Activated CD4-positive, alpha-beta T cell treated with anti-CD3 and anti-CD28 coated beads, Interleukin-2, amount 50 U/mL, for 48 hours (primary cell): ENCODE data around the gene FCRL5.

Experiments used
- DNase-seq, 2 experiments: peaks; one replicate each; pipeline ENCODE4 v3.0.0-alpha.2; 2020

Gene FCRL5

DNA sequence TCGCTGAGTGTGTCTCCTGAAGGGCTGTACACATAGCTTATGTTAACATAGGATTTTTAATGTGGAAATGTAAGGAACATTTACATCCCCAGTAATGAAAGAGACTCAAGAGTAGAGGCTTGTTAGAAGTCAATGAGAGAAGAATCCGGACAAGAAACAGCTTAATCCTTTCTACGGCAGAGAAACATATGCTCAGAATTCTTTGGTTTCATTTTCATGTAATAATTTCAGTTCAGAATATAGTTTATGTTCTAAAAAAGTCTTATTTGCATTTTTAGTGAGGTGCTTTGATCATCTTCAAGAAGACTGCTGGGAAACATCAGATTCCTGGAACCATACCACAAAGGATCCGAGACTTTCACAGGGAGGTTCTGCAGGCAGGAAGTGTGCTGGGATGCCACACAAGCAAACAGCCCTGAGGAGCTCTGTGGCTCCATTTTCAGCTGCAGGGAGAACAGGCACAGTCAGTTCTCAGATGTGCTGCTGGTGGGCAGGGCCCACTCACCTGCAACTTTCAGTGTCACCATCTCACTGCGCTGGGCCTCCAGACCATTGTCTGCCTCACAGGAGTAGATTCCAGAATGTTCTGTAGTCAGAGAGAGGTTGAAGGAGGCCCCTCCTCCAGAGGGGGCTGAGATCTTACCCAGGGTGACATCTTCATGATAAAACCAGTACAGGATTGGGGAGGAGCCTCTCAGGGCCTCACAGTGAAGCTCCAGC lies 28.4 kb downstream of the FCRL5 start:
- DNase-seq = peak in 1 of 2 experiments; percentile 4

DNA sequence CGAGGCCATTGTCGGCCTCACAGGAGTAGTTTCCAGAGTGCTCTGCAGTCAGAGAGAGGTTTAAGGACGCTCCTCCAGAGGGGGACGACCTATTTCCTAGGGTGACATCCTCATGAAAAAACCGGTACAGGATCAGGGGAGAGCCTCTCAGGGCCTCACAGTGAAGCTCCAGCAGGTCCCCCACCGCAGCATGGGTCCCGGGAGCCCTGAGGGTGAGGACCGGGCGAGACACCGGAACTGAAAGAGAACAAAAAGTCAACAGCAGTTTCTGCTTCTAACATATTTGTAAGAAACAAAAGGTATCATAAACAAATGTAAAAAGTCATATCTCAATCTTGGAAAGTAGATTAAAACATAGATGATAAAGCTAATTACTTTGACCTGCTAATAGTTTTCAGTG lies 31.3 kb downstream of the FCRL5 start:
- DNase-seq = no peak

DNA sequence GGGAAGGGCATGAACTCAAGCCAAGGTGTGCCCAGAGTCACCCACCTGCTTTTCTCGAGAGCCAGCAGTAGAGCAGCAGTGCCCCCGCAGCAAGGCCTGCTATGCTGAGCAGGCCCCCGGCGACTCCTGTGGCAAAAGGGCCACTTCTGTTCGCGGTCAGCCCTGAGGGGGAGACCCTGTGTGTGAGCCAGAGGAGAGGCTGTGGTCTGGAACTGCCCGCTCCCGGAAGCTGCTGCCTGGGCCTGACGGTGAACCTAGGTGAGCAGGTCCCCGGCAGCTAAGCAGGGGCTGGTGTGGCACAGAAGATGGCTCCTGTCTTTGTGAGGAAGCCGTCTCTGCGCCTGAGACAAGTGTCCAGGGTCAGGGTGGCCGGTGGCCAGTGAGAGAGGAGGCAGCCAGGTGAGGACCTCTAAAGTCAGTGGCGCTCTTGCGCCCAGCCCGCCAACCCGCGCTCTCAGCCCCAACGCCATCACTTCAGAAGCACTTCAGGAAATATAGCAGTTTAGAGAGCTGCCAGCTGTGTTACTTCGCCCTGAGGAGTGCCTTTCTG lies 31.9 kb downstream of the FCRL5 start:
- DNase-seq = no peak

DNA sequence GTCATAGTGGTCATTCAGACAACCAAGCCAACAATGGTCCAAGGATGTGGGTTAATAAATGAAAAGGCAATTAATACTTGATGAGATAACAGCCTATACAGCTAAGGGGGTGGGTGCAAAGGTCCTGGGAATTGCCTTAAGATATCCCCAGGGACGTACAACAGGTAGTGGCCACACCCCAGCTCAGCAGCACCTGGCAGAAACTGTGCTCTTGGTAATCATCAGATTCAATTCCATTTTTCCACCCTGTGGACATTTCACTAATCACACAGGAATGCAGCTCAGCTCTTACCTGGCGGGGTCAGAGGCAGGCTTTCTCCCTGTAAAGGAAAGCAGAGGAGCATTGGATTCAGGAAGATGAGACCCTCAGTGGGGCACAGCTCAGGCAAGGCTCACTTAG lies 32.9 kb downstream of the FCRL5 start:
- no peak for DNase-seq

DNA sequence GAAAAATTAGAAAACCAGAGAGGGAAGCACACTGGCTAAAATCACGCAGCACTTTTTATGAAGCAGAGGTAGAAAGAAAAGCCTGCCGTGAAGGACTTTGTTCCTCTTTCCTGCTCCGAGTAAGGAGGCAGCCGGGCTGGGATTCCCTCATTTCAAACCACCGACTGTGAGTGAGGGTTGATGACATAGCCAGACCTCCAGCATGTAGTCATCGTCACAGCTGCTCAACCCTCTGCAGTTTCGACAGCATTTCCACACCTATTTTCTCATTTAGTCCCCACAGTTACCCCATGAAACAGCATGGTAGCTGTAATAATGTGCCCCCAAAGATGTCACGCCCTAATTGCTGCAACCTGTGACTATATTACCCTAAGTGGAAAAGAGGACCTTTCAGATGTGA lies 35.3 kb downstream of the FCRL5 start:
- no peak for DNase-seq

DNA sequence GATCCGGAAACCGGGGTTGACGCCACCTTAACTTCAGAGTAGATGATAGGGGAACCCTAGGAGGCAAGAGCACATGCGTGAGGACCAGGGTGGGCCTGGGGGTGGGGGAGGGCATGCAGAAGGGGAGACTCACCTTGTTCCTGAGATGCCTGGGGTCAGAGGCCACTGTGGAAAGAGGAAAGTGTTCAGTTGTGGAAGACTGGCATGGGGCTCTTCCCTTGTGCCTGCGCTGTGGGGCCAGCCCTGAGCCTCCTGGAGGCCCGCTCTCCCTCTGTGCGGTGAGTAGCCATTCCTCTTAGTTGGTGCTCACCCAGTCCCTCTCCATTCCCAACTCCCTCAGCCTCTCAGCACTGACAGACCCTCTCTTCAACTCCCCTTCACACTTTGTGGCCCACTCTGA lies 36.6 kb downstream of the FCRL5 start:
- no peak for DNase-seq

DNA sequence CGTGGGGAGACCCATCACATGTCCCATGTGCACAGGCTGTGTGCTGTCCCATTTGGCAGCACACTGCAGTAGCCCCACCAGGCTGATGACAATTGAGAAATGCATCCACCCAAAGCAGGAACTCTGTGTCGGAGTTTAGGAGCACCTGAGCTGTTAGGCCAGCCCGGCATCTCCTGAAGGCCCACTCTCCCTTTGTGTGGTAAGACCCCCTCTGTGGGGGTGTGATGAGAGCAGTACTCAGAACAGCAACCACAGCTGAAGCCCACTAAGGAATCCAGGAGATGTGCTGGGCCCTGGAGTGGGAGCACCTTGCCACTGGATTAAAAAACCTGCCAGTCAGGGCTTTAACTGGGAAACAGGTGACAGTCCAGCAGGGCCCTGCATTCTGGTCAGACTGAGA lies 37.2 kb downstream of the FCRL5 start:
- no peak for DNase-seq

DNA sequence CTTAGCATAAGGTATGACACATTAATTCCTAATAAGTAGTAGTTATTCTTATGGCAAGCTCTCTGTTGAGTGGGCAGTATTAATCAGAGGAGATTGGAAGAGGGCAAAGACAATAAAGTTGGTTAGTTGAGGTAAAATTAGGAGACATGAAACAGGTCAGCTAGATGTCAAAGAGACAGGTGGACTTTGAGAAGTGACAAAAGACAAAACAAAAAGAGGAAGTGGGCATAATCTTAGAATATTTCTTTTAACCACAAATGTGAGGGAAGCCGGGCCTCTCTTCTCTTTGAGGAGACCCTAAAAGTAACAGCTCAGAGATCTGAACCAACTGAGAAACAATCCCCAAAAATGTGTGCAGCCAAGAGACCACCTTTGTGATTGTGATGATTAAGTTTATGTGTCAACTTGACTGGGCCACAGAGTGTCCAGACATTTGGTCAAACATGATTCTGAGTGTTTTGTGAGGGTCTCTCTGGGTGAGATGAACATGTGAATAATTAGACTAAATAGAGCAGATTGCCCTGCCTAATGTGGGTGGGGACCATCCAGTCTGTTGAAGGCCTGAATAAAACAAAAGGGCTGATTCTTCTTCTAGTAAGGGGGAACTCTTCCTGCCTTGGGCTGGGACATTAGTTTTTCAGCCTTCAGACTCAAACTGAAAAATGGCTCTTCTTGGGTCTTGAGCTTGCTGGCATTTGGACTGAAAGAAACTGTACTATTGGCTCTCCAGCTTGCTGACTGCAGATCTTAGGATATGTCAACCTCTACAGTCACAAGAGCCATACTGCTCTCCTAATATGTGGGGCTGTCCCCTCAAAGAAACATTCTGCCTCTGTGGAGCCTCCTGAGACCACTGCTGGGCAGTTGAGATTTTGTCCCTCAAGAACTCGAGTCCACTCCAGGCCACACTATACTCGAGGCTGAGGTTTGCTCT lies 40.0 kb downstream of the FCRL5 start:
- DNase-seq = no peak

DNA sequence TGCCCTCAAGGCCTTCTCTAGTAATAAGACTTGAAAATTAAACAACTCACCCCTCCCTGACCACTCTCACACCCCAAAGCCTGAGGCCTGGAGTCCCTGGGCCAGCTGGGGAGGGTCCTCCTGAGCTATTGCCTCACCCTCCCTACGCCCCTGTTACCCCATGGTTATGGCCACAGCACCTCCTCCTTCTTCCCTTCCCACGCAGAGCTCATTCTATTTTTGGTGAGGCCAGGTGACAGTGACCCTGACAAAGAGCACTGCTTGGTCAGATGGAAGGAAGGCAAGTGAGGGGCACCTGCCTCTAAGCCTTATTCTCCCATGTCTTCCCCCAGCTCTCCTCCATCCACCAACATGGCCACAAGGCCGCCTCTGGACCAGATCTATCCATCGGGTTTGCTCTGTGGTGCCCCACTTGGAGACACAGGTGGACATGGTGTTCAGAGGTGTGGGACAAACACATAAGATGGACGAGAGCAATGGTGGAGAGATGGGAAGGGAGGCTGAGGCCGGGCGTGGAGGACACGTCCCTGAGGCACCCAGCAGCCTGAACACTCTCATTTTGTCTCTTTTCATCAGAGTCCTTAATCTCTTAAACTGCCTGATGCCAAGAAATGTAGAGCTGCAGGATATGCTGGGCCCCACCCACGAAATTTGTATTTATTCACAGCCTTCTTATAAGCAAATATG lies 42.6 kb downstream of the FCRL5 start:
- no peak for DNase-seq

DNA sequence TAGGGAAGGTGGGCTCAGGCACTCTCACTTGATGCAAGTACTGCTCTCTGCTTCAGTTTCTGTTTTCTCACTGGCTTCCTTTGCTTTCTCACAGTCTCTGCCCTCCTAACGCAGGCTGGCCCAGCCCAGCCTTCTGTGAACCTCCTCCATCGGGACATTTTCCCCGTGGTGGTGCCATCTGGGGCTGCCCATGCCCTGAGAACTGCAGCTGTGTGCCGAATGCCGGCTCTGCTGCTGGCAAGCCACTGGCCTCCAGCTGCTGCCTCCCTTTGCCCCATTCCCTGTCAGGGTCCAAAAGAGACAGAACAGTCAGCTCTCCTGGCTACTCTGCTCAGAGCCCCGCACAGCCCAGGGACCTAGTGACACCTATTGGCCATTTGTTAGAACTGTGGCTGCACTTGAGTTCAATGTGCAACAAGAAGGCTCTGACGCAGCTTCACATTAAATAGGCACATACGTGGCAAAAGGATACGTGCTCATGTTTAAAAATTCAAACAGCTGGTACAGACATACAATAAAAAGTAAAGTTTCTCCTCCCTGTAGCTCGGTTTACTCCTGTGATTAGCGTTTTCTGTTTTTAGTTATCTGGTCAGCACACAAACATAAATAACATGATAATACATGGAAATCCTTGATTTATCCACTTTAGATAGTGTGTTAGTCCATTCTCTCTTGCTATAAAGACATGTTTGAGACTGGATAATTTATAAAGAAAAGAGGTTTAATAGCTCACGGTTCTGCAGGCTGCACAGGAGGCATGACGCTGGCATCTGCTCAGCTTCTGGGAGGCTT lies 46.6 kb downstream of the FCRL5 start:
- DNase-seq = peak; percentile 16 to 42

DNA sequence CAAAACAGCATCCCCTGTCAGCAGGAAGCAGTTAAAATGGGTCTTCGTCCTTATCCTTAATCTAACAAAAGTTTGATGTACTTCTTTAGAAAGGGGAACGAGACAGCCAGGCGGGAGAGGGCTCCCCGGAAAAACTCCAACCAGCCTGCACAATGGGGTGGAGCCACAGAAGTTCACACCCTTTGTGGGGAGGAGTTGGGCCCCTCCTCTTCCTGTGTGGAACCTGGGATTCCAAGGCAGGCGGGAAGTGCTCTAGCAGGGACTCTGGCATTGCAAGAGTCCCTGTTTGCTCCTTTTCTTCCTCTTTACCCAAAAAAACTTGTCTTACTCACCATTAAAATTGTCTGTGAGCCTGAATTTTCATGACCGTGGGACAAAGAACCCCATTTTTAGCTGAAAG lies 47.7 kb downstream of the FCRL5 start:
- DNase-seq = no peak

DNA sequence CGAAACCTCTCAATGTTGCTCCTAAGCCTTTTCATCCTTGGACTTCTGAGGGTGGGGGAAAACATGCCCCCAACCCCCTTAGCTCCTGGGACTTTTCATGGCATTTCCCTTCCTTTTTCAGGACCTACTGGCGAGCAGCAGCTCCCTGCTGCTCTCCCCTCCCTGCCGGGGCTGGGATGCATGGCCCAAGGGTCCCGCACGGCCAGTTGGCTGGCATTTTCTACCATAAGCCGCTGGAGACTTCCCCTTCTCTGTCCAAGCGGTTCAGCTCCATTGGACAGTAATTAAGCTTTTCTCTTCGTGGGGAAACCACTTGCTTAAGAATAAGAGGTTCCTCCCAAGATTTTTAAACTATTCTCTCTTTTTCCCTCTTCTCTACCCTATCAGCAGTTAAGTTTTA lies 52.8 kb downstream of the FCRL5 start:
- DNase-seq = no peak

DNA sequence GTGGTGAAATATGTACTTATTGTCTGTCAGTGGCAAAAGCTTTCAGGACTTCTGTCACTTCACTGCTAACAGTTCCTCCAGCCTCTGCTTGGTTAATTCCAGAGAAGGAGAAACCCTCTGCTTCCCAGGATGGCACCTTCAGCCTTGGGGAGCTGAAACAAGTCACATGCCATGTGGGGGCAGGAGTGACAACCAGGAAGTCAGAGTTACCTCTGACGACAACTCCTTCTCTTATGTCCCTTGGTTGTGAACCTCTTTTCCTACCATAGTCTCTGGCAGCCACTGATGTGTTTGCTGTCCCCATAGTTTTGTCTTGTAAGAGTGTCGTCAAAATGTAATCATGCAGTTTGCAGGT lies 53.6 kb downstream of the FCRL5 start:
- no peak for DNase-seq

DNA sequence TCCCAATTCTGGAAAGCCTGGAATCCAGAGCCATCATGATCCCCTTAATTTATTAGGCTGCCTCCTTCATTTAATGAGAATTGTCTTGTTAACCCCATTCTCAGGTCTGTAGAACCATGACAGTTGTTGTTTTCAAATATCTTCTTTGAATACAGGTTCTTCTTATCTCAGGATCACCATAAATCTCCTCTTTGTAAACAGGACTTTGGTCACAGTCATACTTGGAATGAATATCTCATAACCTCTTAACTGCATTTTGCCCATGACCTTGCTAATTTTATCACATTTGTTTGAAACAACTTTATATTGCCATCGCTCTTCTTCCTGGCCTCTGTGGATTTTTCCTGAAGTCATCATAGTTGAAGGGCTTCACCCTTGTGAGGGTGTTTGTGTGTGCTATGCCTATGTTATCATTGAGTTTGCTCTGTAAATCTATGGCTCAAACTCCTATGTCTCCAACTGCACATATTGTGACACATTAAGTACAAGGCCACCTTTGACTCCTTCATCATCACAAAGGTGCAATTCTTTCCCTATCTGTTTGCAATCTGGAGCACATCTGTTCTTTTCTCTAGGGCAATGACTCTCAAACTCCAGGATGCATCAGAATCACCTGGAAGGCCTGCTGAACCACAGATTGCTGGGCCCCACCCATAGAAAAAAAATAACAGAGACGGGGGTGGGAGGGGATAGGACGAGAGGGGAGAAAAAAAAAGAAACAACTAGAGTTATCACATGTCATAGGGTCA lies 54.2 kb downstream of the FCRL5 start:
- DNase-seq = no peak

DNA sequence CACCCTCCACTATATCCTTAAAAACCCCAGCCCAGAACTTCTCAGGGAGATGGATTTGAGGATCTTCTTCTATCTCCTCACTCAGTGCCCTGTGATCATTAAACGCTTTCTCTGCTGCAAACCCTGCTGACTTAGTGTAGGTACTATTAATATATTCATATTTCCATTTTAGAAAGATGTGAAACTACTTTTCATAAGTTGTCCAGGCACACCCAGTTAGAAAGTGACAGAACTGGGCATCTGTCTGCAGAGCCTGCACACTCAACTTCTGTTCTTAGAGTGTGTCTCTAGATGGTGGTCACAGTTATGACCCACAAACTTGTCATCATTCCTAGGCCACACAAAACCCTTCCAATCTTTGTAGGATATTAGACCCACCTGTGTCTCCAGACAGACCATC lies 55.0 kb downstream of the FCRL5 start:
- no peak for DNase-seq

DNA sequence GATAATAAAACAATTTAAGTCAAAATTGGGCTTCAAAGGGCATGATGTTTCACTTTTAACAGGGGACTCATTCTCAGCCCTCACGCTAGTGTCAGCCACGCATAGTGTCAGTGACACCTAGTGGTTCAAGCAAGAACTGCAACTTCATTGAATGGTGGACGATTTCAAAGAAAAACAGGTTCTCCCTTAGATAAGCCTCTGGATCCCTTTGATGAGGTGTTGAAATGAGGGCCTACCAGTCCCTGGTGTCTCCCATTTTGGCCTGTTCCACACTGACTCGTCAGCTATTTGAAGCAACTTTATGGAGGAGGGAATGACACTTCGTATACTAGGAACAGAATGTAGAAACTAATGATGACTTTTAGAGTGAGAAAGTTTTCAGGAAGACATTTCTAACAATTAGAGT lies 56.2 kb downstream of the FCRL5 start:
- peak; percentile 11 to 24 for DNase-seq

DNA sequence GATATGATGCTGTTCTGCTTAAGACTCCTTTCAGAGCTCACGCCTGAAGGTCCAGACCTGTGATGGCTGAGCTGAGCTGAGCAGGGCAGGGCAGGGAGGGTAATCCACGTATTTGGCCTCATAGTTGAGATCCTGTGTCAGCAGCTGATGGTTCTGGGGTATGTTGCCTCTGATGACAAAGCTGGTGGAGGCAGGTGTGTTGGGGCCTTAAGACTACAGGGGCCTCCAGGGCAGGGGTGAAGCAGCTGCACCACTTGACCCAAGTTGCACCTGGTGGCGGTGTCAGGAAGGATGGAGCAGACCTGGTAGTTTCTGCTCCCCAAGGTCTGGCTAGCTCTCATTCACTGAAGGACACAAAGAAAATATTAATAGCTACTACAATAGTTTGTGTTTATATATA lies 57.0 kb downstream of the FCRL5 start:
- no peak for DNase-seq

DNA sequence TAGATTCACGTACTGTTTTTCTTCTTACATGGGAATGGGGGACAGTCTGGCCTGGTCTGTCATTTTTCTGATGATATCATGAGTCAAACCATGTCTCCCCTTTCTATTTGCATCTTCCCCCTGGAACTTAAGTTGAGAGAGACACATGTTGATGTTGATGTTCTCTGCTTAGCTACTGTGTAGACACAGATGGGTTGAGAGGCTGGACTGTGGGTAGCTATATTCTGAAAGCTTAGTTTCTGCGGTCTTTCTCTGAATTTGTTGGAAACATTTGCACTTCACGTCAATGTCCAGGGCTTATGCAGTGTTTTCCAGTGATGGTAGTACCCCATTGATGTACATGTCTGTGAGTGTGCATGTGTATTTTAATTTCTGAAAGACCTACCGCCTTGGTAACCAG lies 58.2 kb downstream of the FCRL5 start:
- DNase-seq = no peak

DNA sequence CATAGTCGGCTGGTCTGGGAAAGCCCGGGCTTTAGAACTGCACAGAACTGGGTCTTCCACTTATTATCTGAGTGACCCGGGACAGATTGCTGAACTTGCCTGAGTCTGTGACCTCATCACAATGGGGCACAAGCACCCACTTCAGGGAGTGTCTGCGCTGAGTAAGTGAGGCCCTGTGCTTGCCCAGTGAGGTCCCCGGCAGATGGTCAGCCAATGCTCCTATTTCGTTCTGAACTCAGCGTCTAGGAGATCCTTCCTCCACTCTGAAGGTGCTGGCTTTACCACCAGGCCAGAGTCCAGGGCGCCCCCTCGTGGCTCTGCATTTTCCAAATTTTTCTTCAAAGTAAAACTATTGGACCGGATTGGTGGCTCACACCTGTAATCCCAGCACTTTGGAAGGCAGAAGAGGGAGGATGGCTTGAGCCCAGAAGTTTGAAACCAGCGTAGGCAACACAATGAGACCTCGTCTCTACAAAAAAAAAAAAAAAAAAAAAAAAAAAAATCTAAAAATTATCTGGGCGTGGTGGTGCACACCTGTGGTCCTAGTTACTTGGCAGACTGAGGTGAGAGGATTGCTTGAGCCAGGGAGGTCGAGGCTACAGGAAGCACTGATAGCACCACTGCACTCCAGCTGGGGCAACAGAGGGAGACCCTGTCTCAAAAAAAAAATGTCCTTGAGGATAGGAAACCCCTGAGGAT lies 61.7 kb downstream of the FCRL5 start:
- peak; percentile 80 to 81 for DNase-seq

DNA sequence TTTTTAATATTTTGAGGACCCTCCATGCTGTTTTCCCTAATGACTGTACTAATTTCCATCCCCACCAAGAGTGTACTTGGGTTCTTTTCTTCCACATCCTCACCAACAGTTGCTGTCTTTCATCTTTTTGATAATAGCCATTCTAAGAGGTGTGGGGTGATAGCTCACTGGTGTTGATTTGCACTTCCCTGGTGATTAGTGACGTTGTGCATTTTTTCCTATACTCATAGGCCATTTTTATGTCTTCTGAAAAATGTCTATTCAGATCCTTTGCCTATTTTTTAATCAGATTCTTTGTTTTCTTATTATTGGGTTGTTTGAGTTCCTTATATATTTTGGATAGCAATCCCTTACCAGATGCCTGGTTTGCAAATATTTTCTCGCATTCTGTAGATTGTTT lies 64.2 kb downstream of the FCRL5 start:
- no peak for DNase-seq

DNA sequence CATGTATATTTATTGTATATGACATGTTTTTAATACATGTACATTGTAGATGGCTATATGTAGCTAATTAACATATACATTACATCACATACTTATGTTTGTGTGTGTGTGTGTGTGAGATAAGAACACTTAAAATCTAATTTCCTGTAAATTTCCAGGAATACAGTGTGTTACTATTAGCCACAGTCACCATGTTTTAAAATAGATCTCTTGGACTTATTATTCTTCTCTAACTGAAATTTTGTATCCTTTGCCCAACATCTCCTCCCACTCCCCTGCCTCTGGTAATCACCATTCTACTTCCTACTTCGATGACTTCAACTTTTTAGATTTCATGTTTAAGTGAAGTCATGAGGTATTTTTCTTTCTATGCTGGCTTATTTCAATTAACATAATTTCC lies 64.8 kb downstream of the FCRL5 start:
- DNase-seq = no peak
